OCI-LY1 (cell line): Measurements from ENCODE around the gene ELMO1.

Source experiments
- H2AFZ ChIP-seq: fragments of 200-600 bp; sonication (generic), shearing (Covaris generic); 2 replicates; pipeline ENCODE4 v1.6.0; 2014; ENCODE audit warnings: antibody characterized with exemption, mild to moderate bottlenecking, low read length
- H3F3A ChIP-seq: fragments of 200-600 bp; sonication (generic), shearing (Covaris generic); 2 replicates; pipeline ENCODE4 v1.6.0; 2014; ENCODE audit warnings: mild to moderate bottlenecking, antibody characterized with exemption, low read length, moderate library complexity; ENCODE audit not compliant: insufficient read depth
- H3K27ac ChIP-seq: fragments of 200-600 bp; sonication (generic); 2 replicates; pipeline ENCODE4 v1.5.1; 2014; ENCODE audit warnings: low read length, mixed run types, mild to moderate bottlenecking, low read depth; ENCODE audit not compliant: poor library complexity, severe bottlenecking
- H3K27me3 ChIP-seq: fragments of 200-600 bp; sonication (generic); 2 replicates; pipeline ENCODE4 v1.6.0; 2014; ENCODE audit warnings: antibody characterized with exemption, mild to moderate bottlenecking, low read length, moderate library complexity; ENCODE audit not compliant: insufficient read depth
- H3K36me3 ChIP-seq: fragments of 200-600 bp; sonication (generic); 2 replicates; pipeline ENCODE4 v1.6.1; 2014; ENCODE audit warnings: mild to moderate bottlenecking, antibody characterized with exemption, low read length, moderate library complexity, mixed read lengths; ENCODE audit not compliant: insufficient read depth
- H3K4me1 ChIP-seq: fragments of 200-600 bp; sonication (generic); 2 replicates; pipeline ENCODE4 v1.5.1; 2014; ENCODE audit warnings: mild to moderate bottlenecking, low read length, moderate library complexity; ENCODE audit not compliant: insufficient read depth, severe bottlenecking
- H3K4me2 ChIP-seq: fragments of 200-600 bp; sonication (generic), shearing (Covaris generic); 2 replicates; pipeline ENCODE4 v1.6.1; 2014; ENCODE audit warnings: low read length
- H3K4me3 ChIP-seq: fragments of 200-600 bp; sonication (generic); 2 replicates; pipeline ENCODE4 v1.5.1; 2014; ENCODE audit warnings: low read length, low read depth, mild to moderate bottlenecking, mixed read lengths; ENCODE audit not compliant: poor library complexity, severe bottlenecking
- H3K79me2 ChIP-seq: fragments of 200-600 bp; shearing (Covaris generic); 2 replicates; pipeline ENCODE4 v1.6.1; 2016; ENCODE audit warnings: mixed run types, low read length, mixed read lengths; ENCODE audit not compliant: insufficient read depth
- H3K9ac ChIP-seq: fragments of 200-600 bp; sonication (generic), shearing (Covaris generic); 2 replicates; pipeline ENCODE4 v1.6.1; 2014; ENCODE audit warnings: mild to moderate bottlenecking, low read length, mixed read lengths
- H3K9me2 ChIP-seq: fragments of 200-600 bp; sonication (generic), shearing (Covaris generic); 2 replicates; pipeline ENCODE4 v1.6.1; 2014; ENCODE audit warnings: low read depth, mild to moderate bottlenecking, low read length, mixed read lengths
- H3K9me3 ChIP-seq: fragments of 200-600 bp; shearing (Covaris generic); 2 replicates; pipeline ENCODE4 v1.6.1; 2014; ENCODE audit warnings: low read length, mixed read lengths
- H4K20me1 ChIP-seq: fragments of 200-600 bp; sonication (generic), shearing (Covaris generic); 2 replicates; pipeline ENCODE4 v1.6.0; 2016; ENCODE audit warnings: mild to moderate bottlenecking, low read length; ENCODE audit not compliant: insufficient read depth
- EZH2 ChIP-seq: fragments of 200-600 bp; sonication (generic), shearing (Covaris generic); IDR thresholded peaks from 2 replicates; pipeline ENCODE4 v1.8.0; 2017; ENCODE audit warnings: borderline replicate concordance, mixed run types, mild to moderate bottlenecking, antibody characterized with exemption, low read length, moderate library complexity, mixed read lengths
- TF ChIP-seq, protein P1 (sequence below): fragments of 200-600 bp; sonication (generic), shearing (Covaris generic); IDR thresholded peaks from 2 replicates; pipeline ENCODE4 v1.5.1; 2017; ENCODE audit warnings: mild to moderate bottlenecking, antibody characterized with exemption, low read length, moderate library complexity, mixed read lengths

ELMO1 gene

DNA sequence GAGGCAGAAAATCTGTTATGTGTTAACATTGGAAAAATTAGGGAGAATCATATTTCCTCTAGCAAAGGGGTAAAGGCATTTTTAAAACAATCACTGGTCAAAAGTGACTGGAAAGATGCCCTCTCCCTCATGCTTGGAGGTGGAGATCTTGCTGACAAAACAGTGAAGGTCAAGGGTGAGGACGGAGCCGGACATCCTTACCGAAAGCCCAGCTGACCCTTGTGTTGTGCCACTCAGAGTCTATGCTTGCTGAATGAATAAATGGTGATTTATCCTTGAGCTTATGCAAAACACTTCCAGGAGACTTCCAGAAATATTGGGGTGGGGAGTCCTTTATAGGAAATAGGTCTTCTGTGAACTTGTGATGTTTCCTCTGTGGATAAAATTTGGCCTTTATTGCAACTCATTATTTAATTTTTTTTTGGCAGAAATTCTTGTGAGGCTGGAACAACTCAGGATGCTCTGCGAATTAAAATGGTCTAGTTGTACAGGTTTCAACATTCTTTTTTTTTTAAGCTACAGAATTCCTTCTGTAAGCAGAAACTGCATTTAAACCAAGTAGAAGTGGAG lies 28.3 kb upstream of the ELMO1 start:
- H4K20me1 ChIP-seq, result no peaks in the 10 kb centered on the region
- no peaks in the 10 kb centered on the region for H3K79me2 ChIP-seq
- no peaks in the 10 kb centered on the region for H3F3A ChIP-seq
- H3K4me3 ChIP-seq, result no peak overlapping the region
- H3K4me2 ChIP-seq, result no peak overlapping the region
- peaks cover 3% of the 10 kb centered on the region; the same call in 1 of the 2 replicates for H3K27me3 ChIP-seq
- no peak overlapping the region for H2AFZ ChIP-seq
- no peak overlapping the region for H3K27ac ChIP-seq
- H3K9ac ChIP-seq, result no peak overlapping the region
- H3K9me3 ChIP-seq, result no peaks in the 10 kb centered on the region
- no peaks in the 10 kb centered on the region for H3K36me3 ChIP-seq
- H3K9me2 ChIP-seq, result no peaks in the 10 kb centered on the region
- TF ChIP-seq, protein P1, sequence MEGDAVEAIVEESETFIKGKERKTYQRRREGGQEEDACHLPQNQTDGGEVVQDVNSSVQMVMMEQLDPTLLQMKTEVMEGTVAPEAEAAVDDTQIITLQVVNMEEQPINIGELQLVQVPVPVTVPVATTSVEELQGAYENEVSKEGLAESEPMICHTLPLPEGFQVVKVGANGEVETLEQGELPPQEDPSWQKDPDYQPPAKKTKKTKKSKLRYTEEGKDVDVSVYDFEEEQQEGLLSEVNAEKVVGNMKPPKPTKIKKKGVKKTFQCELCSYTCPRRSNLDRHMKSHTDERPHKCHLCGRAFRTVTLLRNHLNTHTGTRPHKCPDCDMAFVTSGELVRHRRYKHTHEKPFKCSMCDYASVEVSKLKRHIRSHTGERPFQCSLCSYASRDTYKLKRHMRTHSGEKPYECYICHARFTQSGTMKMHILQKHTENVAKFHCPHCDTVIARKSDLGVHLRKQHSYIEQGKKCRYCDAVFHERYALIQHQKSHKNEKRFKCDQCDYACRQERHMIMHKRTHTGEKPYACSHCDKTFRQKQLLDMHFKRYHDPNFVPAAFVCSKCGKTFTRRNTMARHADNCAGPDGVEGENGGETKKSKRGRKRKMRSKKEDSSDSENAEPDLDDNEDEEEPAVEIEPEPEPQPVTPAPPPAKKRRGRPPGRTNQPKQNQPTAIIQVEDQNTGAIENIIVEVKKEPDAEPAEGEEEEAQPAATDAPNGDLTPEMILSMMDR, result no peak
- no peak for TF ChIP-seq EZH2
- no peaks in the 10 kb centered on the region for H3K4me1 ChIP-seq

DNA sequence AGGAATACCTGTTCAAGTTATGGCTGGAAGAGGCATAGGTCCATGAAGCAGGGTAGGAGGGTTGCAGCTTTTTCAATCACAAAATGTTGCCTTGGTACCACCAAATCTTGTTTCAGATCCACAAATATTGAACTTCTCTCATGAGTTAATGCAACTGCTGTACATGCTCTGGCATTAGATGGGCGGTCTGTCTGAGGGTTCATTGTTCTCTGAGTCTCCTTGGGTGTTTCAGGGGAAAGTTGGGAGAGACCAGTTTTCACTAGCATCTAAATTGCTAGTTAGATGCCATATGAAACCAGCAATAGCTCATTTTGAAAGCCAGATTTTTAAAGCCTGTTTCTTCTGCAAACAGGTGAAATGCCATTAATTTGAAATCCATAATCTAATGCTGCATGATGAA lies 27.8 kb upstream of the ELMO1 start:
- H3K27ac ChIP-seq, result no peak overlapping the region
- H3K9ac ChIP-seq, result no peak overlapping the region
- no peaks in the 10 kb centered on the region for H3K4me1 ChIP-seq
- H2AFZ ChIP-seq, result no peak overlapping the region
- no peaks in the 10 kb centered on the region for H3F3A ChIP-seq
- no peaks in the 10 kb centered on the region for H4K20me1 ChIP-seq
- H3K9me2 ChIP-seq, result no peaks in the 10 kb centered on the region
- no peaks in the 10 kb centered on the region for H3K79me2 ChIP-seq
- H3K27me3 ChIP-seq, result peaks cover 3% of the 10 kb centered on the region; the same call in 1 of the 2 replicates
- H3K4me3 ChIP-seq, result no peak overlapping the region
- no peaks in the 10 kb centered on the region for H3K36me3 ChIP-seq
- no peaks in the 10 kb centered on the region for H3K9me3 ChIP-seq
- H3K4me2 ChIP-seq, result no peak overlapping the region
- TF ChIP-seq, protein P1, result no peak
- no peak for TF ChIP-seq EZH2

DNA sequence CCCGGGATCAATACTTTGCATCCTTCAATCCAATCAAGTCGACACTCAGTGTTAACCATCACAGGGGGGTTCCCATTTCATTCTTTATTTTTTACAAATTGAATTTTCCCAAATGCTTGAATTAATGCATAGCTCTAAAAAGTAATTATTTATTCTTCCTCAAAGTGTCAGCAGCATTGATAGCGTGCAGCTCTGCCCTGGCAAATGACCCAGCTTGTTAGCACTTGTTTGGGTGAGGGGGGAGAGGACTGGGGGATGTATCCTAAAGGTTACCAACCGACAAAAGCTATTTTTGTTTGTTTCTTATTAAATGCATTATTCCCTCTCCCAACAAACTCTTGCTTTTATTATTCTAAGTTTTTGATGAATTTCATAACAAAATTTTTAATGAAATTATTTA lies 27.0 kb upstream of the ELMO1 start:
- no peak overlapping the region for H3K27ac ChIP-seq
- peaks cover 3% of the 10 kb centered on the region; the same call in 1 of the 2 replicates for H3K27me3 ChIP-seq
- TF ChIP-seq, protein P1, result no peak
- no peak for TF ChIP-seq EZH2
- H3K9me2 ChIP-seq, result no peaks in the 10 kb centered on the region
- H3K9me3 ChIP-seq, result no peaks in the 10 kb centered on the region
- no peaks in the 10 kb centered on the region for H3K36me3 ChIP-seq
- H3F3A ChIP-seq, result no peaks in the 10 kb centered on the region
- H3K4me2 ChIP-seq, result no peak overlapping the region
- no peak overlapping the region for H3K4me3 ChIP-seq
- H3K9ac ChIP-seq, result no peak overlapping the region
- H2AFZ ChIP-seq, result no peak overlapping the region
- no peaks in the 10 kb centered on the region for H3K79me2 ChIP-seq
- no peaks in the 10 kb centered on the region for H3K4me1 ChIP-seq
- no peaks in the 10 kb centered on the region for H4K20me1 ChIP-seq
